Stimulated activated CD8-positive, alpha-beta memory T cell treated with anti-CD3 and anti-CD28 coated beads, Interleukin-2, amount 100 ng/mL, for 1 hour (primary cell): ENCODE measurements around the gene KCNK7.

Source experiments
- DNase-seq, 2 donors: peaks; one replicate each; pipeline ENCODE4 v3.0.0-alpha.2; 2020; ENCODE audit warnings: low read depth in 2 of 2

The KCNK7 gene

GRCh38 chr11:65589444-65590239 lies 6.0 kb downstream of the KCNK7 start:
- no peak for DNase-seq

GRCh38 chr11:65588199-65589054 lies 7.2 kb downstream of the KCNK7 start:
- DNase-seq, result peak; percentile 56 to 60

- DNase-seq, result no peak
These were observed 8.9 kb downstream of the KCNK7 start for GRCh38 chr11:65586676-65587075.

- DNase-seq, result no peak
These were observed 9.4 kb downstream of the KCNK7 start for GRCh38 chr11:65586247-65586630.

- DNase-seq, result no peak
These were observed 10.0 kb downstream of the KCNK7 start for GRCh38 chr11:65585396-65586246.

GRCh38 chr11:65584723-65585171 lies 10.9 kb downstream of the KCNK7 start:
- no peak for DNase-seq

GRCh38 chr11:65584106-65584505 lies 11.5 kb downstream of the KCNK7 start:
- no peak for DNase-seq

GRCh38 chr11:65583589-65583988 lies 12.0 kb downstream of the KCNK7 start:
- DNase-seq, result no peak

GRCh38 chr11:65581928-65582327 lies 13.7 kb downstream of the KCNK7 start:
- no peak for DNase-seq

- no peak for DNase-seq
These were observed 14.8 kb downstream of the KCNK7 start for GRCh38 chr11:65580756-65581155.

GRCh38 chr11:65580031-65580692 lies 15.4 kb downstream of the KCNK7 start:
- DNase-seq, result no peak

GRCh38 chr11:65579291-65579690 lies 16.3 kb downstream of the KCNK7 start:
- DNase-seq, result no peak

GRCh38 chr11:65578667-65579066 lies 16.9 kb downstream of the KCNK7 start:
- no peak for DNase-seq

- DNase-seq, result no peak
These were observed 17.5 kb downstream of the KCNK7 start for GRCh38 chr11:65578134-65578533.

- DNase-seq, result no peak
These were observed 17.9 kb downstream of the KCNK7 start for GRCh38 chr11:65577756-65578109.

GRCh38 chr11:65576867-65577755 lies 18.5 kb downstream of the KCNK7 start:
- DNase-seq, result no peak

- no peak for DNase-seq
These were observed 19.3 kb downstream of the KCNK7 start for GRCh38 chr11:65576232-65576866.

- peak; percentile 43 to 65 for DNase-seq
These were observed 19.9 kb downstream of the KCNK7 start, which contains the start of gene EHBP1L1 for GRCh38 chr11:65575568-65576231. EHBP1L1 (plus strand) TSS chr11:65576053; CDS start chr11:65576303, 250 bp downstream.
